HepG2 (cell line): ENCODE measurements around the gene HSPE1. TPM values are rescaled to one million over a fixed set of nuclear protein-coding genes. Genes with fewer than 3 reads are reported as not detected.
A peak's percentile ranks its signal among the peaks of the same experiment; 100 is the strongest.

Experiments used
- AFF4 ChIP-seq: sonication (generic); formaldehyde crosslinking; IDR thresholded peaks from 2 replicates; pipeline ENCODE4 v1.4.0; 2020; ENCODE audit warnings: missing genetic modification reagents
- AGO1 ChIP-seq: fragments of 200-400 bp; formaldehyde crosslinking; IDR thresholded peaks from 2 replicates; pipeline ENCODE4 v1.6.1; 2017; ENCODE audit warnings: mild to moderate bottlenecking, low read depth, low read length, moderate library complexity; ENCODE audit not compliant: poor library complexity, severe bottlenecking
- ESRRA ChIP-seq: sonication (generic); formaldehyde crosslinking; IDR thresholded peaks from 2 replicates; pipeline ENCODE4 v1.5.1; 2020; ENCODE audit warnings: mild to moderate bottlenecking, low read depth, missing genetic modification reagents
- HNRNPK ChIP-seq: fragments of 200-400 bp; formaldehyde crosslinking; IDR thresholded peaks from 2 replicates; pipeline ENCODE4 v1.6.1; 2018; ENCODE audit warnings: low read length, low read depth, moderate library complexity, mild to moderate bottlenecking; ENCODE audit not compliant: poor library complexity, severe bottlenecking
- MBNL3 ChIP-seq: fragments of 250-450 bp; sonication (Bioruptor Pico); conservative IDR thresholded peaks from 2 replicates; pipeline ENCODE4 v1.8.0; 2022; ENCODE audit warnings: mild to moderate bottlenecking, inconsistent platforms
- NCOA1 ChIP-seq: sonication (generic); formaldehyde crosslinking; IDR thresholded peaks from 2 replicates; pipeline ENCODE4 v1.9.0; 2021; ENCODE audit warnings: missing genetic modification reagents
- NKX3-1 ChIP-seq: sonication (generic); formaldehyde crosslinking; IDR thresholded peaks from 2 replicates; pipeline ENCODE4 v1.5.0; 2020; ENCODE audit warnings: missing genetic modification reagents
- NR1H2 ChIP-seq: sonication (generic); formaldehyde crosslinking; IDR thresholded peaks from 2 replicates; pipeline ENCODE4 v1.8.1; 2022; ENCODE audit warnings: low read depth, missing genetic modification reagents, borderline replicate concordance
- PAF1 ChIP-seq: IDR thresholded peaks from 2 replicates; pipeline ENCODE4 v1.6.1; 2016; ENCODE audit warnings: missing genetic modification reagents, missing compliant biosample characterization
- PHF8 ChIP-seq: sonication (generic); formaldehyde crosslinking; IDR thresholded peaks from 2 replicates; pipeline ENCODE4 v1.5.0; 2020; ENCODE audit warnings: missing genetic modification reagents
- PREB ChIP-seq: sonication (generic); formaldehyde crosslinking; IDR thresholded peaks from 2 replicates; pipeline ENCODE4 v1.4.0; 2020; ENCODE audit warnings: missing genetic modification reagents
- PTBP1 ChIP-seq: fragments of 200-400 bp; formaldehyde crosslinking; IDR thresholded peaks from 2 replicates; pipeline ENCODE4 v1.6.1; 2018; ENCODE audit warnings: low read length, low read depth; ENCODE audit not compliant: poor library complexity, severe bottlenecking
- RXRA ChIP-seq: sonication (generic); formaldehyde crosslinking; IDR thresholded peaks from 2 replicates; pipeline ENCODE4 v1.5.1; 2020; ENCODE audit warnings: missing genetic modification reagents
- TIGD3 ChIP-seq: sonication (generic); formaldehyde crosslinking; IDR thresholded peaks from 2 replicates; pipeline ENCODE4 v1.5.1; 2020; ENCODE audit warnings: mild to moderate bottlenecking, missing genetic modification reagents, borderline replicate concordance
- ZBTB33 ChIP-seq: sonication (generic); formaldehyde crosslinking; IDR thresholded peaks from 2 replicates; pipeline ENCODE4 v1.4.0; 2020; ENCODE audit warnings: missing genetic modification reagents
- ZMYM2 ChIP-seq: sonication (generic); formaldehyde crosslinking; IDR thresholded peaks from 2 replicates; pipeline ENCODE4 v1.8.0; 2022; ENCODE audit warnings: mild to moderate bottlenecking, missing genetic modification reagents
- ZNF484 ChIP-seq: sonication (generic); formaldehyde crosslinking; IDR thresholded peaks from 2 replicates; pipeline ENCODE4 v1.5.1; 2020; ENCODE audit warnings: mild to moderate bottlenecking, low read depth, missing genetic modification reagents, borderline replicate concordance
- polyA plus RNA-seq, 8 experiments: library from polyadenylated mRNA; depleted of rRNA in 3 of 8; stranded (reverse) in 7 of 8; unstranded in 1 of 8; fragments of >200 nt; fragmentation: Illumina TruSeq in 4 of 8; extraction: Trizol in 4 of 8; gene quantifications; 2 replicates each; pipeline versions ENCODE4 v1.2.1 to v1.2.3, GENCODE V29; 2011 to 2016; ENCODE audit warnings: low read depth in 4 of 8, missing spikeins in 1 of 8, mixed read lengths in 1 of 8; ENCODE audit not compliant: insufficient read depth in 1 of 8
- total RNA-seq, 5 experiments: library from RNA; depleted of rRNA; stranded (reverse); fragments of >200 nt; fragmentation: Illumina TruSeq; extraction: Trizol; gene quantifications; 2 replicates each; pipeline ENCODE4 v1.2.3, GENCODE V29; 2016; ENCODE audit warnings: low read depth in 1 of 5

Gene HSPE1
- total and polyA plus RNA-seq, 2 of the 13 experiments (the other 11 are each of a cell fraction or from before 2014, with no cell fraction given), result 244 to 823 TPM

- TF ChIP-seq ZBTB33 (CRISPR knock-in tag) (no peak), PREB (no peak), PTBP1 (no peak), HNRNPK (no peak), RXRA (CRISPR knock-in tag) (no peak), PHF8 (peak; percentile 48; the same call in 1 of the 2 replicates), AFF4 (CRISPR knock-in tag) (peak; percentile 80), MBNL3 (CRISPR knock-in tag) (no peak), AGO1 (peak; percentile 96), TIGD3 (CRISPR knock-in tag) (peak; percentile 15; the same call in 1 of the 2 replicates), PAF1 (CRISPR knock-in tag) (0 out of 2 replicates have a peak, but pooled peaks have one; percentile 17), ZMYM2 (CRISPR knock-in tag) (no peak), ESRRA (CRISPR knock-in tag) (0 out of 2 replicates have a peak, but pooled peaks have one; percentile 15), NKX3-1 (CRISPR knock-in tag) (peak; percentile 13; the same call in 1 of the 2 replicates), ZNF484 (no peak), NCOA1 (CRISPR knock-in tag) (0 out of 2 replicates have a peak, but pooled peaks have one; percentile 16), NR1H2 (CRISPR knock-in tag) (peak; percentile 80; the same call in 1 of the 2 replicates)
Measured at GRCh38 chr2:197500503-197501131, 438 bp downstream of the HSPE1 start (continued).
